Measurements from ENCODE around the gene TCP11X2.
"Not testable (repeated sequence)": the region's sequence is repeated elsewhere in the genome, so short reads cannot be mapped to it uniquely, and the experiment has no call there.

Gene TCP11X2

GRCh38 chrX:102471762-102472220 is at the start of gene TCP11X2:
Gene TCP11X2 (minus strand): TSS chrX:102471812.
- DNase-seq (ENCODE audit: low spot score), result not testable (repeated sequence)

- peak; percentile 1 for DNase-seq (ENCODE audit: low spot score)
Observed at GRCh38 chrX:102517326-102517725, 45.7 kb upstream of the TCP11X2 start.

DNA sequence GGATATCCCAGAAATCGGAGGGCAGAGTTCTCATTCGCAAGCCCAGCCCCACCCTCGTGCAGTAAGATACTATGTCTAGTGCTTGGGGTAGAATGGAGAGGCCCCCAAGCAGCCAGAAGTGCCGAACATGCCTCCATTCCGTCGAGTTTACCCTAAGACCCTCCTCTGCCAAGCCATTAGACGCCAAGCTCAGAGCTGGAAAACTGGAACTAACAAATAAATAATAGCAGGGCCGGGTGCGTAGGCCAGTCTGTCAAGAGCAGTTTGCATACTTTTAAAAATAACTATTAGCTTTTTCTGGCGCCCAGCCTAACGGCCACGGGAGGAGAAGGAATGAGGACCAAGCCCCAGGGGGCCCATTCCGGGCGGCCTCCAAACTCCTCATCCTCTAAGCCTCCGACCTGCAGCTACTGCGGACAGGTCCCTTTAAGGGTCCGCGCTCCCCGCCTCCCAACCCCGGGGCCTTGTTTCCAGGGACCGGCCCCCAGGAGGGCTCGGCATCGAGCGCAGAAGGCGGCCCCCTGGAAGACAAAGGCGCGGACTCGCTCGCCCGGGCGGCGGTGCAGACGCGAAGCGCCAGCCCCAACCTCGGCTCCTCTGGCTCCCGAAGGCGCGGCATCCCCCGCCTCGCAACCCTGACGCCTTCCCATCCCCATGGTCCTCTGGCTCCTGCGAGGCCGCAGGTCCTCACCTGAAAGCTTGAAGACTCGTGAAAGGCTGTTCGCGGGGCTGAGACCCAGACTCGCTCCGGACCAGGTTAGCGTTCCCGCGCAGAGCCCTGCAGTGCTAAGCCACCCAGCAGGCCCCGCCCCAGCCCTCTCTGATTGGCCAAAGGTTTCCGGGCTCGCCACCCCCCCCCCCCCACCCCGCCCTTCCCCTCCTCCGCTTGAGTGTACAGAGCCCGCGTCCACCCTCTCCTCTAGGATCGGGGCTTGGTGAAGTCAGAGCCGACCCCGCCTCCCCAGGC is 44.6 kb upstream of the TCP11X2 start, which contains the start of gene TMSB15A:
Gene TMSB15A, minus strand, starts transcription at position 765 of the 967 bp plus-strand sequence.
- DNase-seq (ENCODE audit: low spot score), result peak; percentile 27

GRCh38 chrX:102514536-102514935 is 42.9 kb upstream of the TCP11X2 start:
- DNase-seq (ENCODE audit: low spot score), result no peak

DNA sequence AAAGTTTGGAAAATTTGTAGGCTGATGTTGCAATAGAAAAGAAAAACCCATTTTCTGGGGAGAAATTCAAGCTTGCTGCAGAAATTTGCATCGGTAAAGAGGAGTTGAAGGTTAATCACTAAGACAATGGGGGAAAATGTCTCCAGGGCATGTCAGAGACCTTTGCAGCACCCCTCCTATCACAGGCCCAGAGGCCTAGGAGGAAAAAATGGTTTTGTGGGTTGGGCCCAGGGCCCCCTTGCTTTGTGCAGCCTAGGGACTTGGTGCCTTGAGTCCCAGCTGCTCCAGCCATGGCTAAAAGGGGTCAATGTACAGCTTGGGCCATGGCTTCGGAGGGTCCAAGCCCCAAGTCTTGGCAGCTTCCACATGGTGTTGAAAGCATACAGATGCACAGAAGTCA is 27.1 kb upstream of the TCP11X2 start:
- DNase-seq (ENCODE audit: low spot score), result no peak

DNA sequence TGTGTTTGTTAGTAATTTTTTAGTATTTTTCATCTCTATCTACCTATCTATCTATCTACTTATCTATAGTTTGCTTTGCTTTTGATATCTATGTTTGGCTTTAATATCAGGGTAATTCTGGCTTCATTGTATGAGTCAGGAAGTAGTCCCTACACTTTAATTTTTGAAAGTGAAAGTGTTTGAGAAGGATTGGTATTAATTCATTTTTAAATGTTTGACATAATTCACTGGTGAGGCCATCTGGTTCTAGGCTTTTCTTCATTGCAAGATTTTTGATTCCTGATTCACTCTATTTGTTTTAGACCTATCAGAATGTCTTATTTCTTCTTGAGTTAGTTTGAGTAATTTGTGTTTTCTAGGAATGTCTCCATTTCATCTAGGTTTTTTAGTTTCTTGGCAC is 20.2 kb upstream of the TCP11X2 start:
- no peak for DNase-seq (ENCODE audit: low spot score)

- not testable (repeated sequence) for DNase-seq (ENCODE audit: low spot score)
Observed at GRCh38 chrX:102478765-102479164, 7.2 kb upstream of the TCP11X2 start.

- DNase-seq (ENCODE audit: low spot score), result not testable (repeated sequence)
Observed at GRCh38 chrX:102470215-102470614, 1.4 kb downstream of the TCP11X2 start.

- not testable (repeated sequence) for DNase-seq (ENCODE audit: low spot score)
Observed at GRCh38 chrX:102458615-102459014, 13.0 kb downstream of the TCP11X2 start.

GRCh38 chrX:102439908-102440307 is 31.7 kb downstream of the TCP11X2 start, which contains the start of gene NXF2B:
Gene NXF2B (minus strand): TSS chrX:102440008. CDS start chrX:102380036, 59,972 bp downstream.
- not testable (repeated sequence) for DNase-seq (ENCODE audit: low spot score)

- DNase-seq (ENCODE audit: low spot score), result not testable (repeated sequence)
Observed at GRCh38 chrX:102414493-102414892, 57.1 kb downstream of the TCP11X2 start.

Measured in activated CD4-positive, alpha-beta T cell treated with anti-CD3 and anti-CD28 coated beads, Interleukin-2, Interleukin-4, amounts not matched to agents 100 ng/mL and 50 ng/mL, durations not matched to agents 16 hours and 8 hours (primary cell).